WTC11 (cell line): Measurements from ENCODE around the gene SMYD3. TPM values are rescaled to one million over a fixed set of nuclear protein-coding genes. Genes with fewer than 3 reads are reported as not detected.
A peak's percentile ranks its signal among the peaks of the same experiment; 100 is the strongest.

ENCODE experiments used
- ATAC-seq: fragments of 200-7000 bp; cut with Tn5 transposase; 2 replicates; pipeline ENCODE4 v1.10.0; 2021; ENCODE audit warnings: mild to moderate bottlenecking, moderate library complexity
- CTCF ChIA-PET: fragments of 300-600 bp; sonication (Branson Sonifier 250); formaldehyde crosslinking; loops from one replicate; lab custom pipeline; 2021; ENCODE audit warnings: antibody characterized with exemption; lab: Charles Lee
- POLR2A ChIA-PET: fragments of 350-600 bp; sonication (Branson Sonifier 250); formaldehyde crosslinking; loops from one replicate; lab custom pipeline; 2021; ENCODE audit warnings: antibody characterized with exemption; lab: Charles Lee
- DNase-seq: peaks from one replicate; pipeline ENCODE4 v3.0.0; 2021; ENCODE audit warnings: low spot score
- H3K27ac Mint-ChIP-seq: 2 replicates; pipeline ENCODE4 v1.8.0; 2021; ENCODE audit warnings: mixed read lengths
- H3K27me3 Mint-ChIP-seq: 2 replicates; pipeline ENCODE4 v1.8.0; 2021; ENCODE audit warnings: low read depth, mild to moderate bottlenecking, moderate library complexity, mixed read lengths
- H3K36me3 Mint-ChIP-seq: 2 replicates; pipeline ENCODE4 v1.8.0; 2021; ENCODE audit warnings: mixed read lengths
- H3K4me1 Mint-ChIP-seq: 2 replicates; pipeline ENCODE4 v1.8.0; 2022; ENCODE audit warnings: mixed read lengths
- H3K4me3 Mint-ChIP-seq: 2 replicates; pipeline ENCODE4 v1.8.0; 2021; ENCODE audit warnings: mild to moderate bottlenecking, moderate library complexity, mixed read lengths
- H3K9me3 Mint-ChIP-seq: 2 replicates; pipeline ENCODE4 v1.8.0; 2021; ENCODE audit warnings: mixed read lengths
- EMX1 ChIP-seq: fragments of 250-450 bp; sonication (Bioruptor Pico); IDR thresholded peaks from 2 replicates; pipeline ENCODE4 v1.8.0; 2021; ENCODE audit warnings: mild to moderate bottlenecking
- ERG ChIP-seq: fragments of 250-450 bp; sonication (Bioruptor Pico); IDR thresholded peaks from 2 replicates; pipeline ENCODE4 v1.8.0; 2021; ENCODE audit warnings: mild to moderate bottlenecking
- GABPB1 ChIP-seq: sonication (generic); formaldehyde crosslinking; IDR thresholded peaks from 2 replicates; pipeline ENCODE4 v1.8.1; 2023; ENCODE audit warnings: mild to moderate bottlenecking, missing genetic modification reagents
- HMGA2 ChIP-seq: fragments of 250-450 bp; sonication (Bioruptor Pico); IDR thresholded peaks from 2 replicates; pipeline ENCODE4 v1.4.0; 2021; ENCODE audit warnings: mild to moderate bottlenecking, moderate library complexity
- IRF2 ChIP-seq: sonication (generic); formaldehyde crosslinking; IDR thresholded peaks from 2 replicates; pipeline ENCODE4 v1.8.0; 2022; ENCODE audit warnings: low read depth, missing genetic modification reagents, borderline replicate concordance
- KAT7 ChIP-seq: sonication (generic); formaldehyde crosslinking; IDR thresholded peaks from 2 replicates; pipeline ENCODE4 v1.8.1; 2023; ENCODE audit warnings: missing genetic modification reagents, mild to moderate bottlenecking, borderline replicate concordance
- SOX15 ChIP-seq: fragments of 250-450 bp; sonication (Bioruptor Pico); IDR thresholded peaks from 2 replicates; pipeline ENCODE4 v1.9.0; 2021; ENCODE audit warnings: mild to moderate bottlenecking
- ZBTB21 ChIP-seq: sonication (generic); formaldehyde crosslinking; IDR thresholded peaks from 2 replicates; pipeline ENCODE4 v1.8.1; 2023; ENCODE audit warnings: mild to moderate bottlenecking, missing genetic modification reagents, borderline replicate concordance
- ZNF138 ChIP-seq: sonication (generic); formaldehyde crosslinking; conservative IDR thresholded peaks from 2 replicates; pipeline ENCODE4 v1.8.1; 2022; ENCODE audit warnings: mild to moderate bottlenecking, moderate library complexity, missing genetic modification reagents
- ZNF281 ChIP-seq: sonication (generic); formaldehyde crosslinking; IDR thresholded peaks from 2 replicates; pipeline ENCODE4 v1.8.0; 2023; ENCODE audit warnings: mild to moderate bottlenecking, missing genetic modification reagents
- ZNF317 ChIP-seq: sonication (generic); formaldehyde crosslinking; IDR thresholded peaks from 2 replicates; pipeline ENCODE4 v1.8.1; 2023; ENCODE audit warnings: low read depth, mild to moderate bottlenecking, moderate library complexity, missing genetic modification reagents, borderline replicate concordance
- ZNF416 ChIP-seq: fragments of 250-450 bp; sonication (Bioruptor Pico); IDR thresholded peaks from 2 replicates; pipeline ENCODE4 v1.9.0; 2021; ENCODE audit warnings: mild to moderate bottlenecking, inconsistent platforms
- ZNF423 ChIP-seq: fragments of 250-450 bp; sonication (Bioruptor Pico); IDR thresholded peaks from 2 replicates; pipeline ENCODE4 v2.1.2; 2022; ENCODE audit warnings: mild to moderate bottlenecking, moderate library complexity
- ZNF671 ChIP-seq: fragments of 250-450 bp; sonication (Bioruptor Pico); IDR thresholded peaks from 2 replicates; pipeline ENCODE4 v1.8.0; 2021; ENCODE audit warnings: mild to moderate bottlenecking
- total RNA-seq: library from RNA; stranded (reverse); gene quantifications from 3 replicates; pipeline ENCODE4 v1.2.3, GENCODE V29; 2021
- TF ChIP-seq, protein P1 (sequence below): sonication (generic); formaldehyde crosslinking; IDR thresholded peaks from 2 replicates; pipeline ENCODE4 v1.8.1; 2022; ENCODE audit warnings: missing genetic modification reagents, borderline replicate concordance
- TF ChIP-seq, protein P2 (sequence below): sonication (generic); formaldehyde crosslinking; IDR thresholded peaks from 2 replicates; pipeline ENCODE4 v1.8.1; 2022; ENCODE audit warnings: mild to moderate bottlenecking, moderate library complexity, missing genetic modification reagents
- TF ChIP-seq, protein P3 (sequence below): sonication (generic); formaldehyde crosslinking; IDR thresholded peaks from 2 replicates; pipeline ENCODE4 v1.8.0; 2022; ENCODE audit warnings: mild to moderate bottlenecking, missing genetic modification reagents

Gene SMYD3
- total RNA-seq, 1 experiment from 2014 or later, result 21.4 TPM

- TF ChIP-seq IRF2 (CRISPR knock-in tag) (no peak), HMGA2 (CRISPR knock-in tag) (no peak)
- TF ChIP-seq, protein P1, sequence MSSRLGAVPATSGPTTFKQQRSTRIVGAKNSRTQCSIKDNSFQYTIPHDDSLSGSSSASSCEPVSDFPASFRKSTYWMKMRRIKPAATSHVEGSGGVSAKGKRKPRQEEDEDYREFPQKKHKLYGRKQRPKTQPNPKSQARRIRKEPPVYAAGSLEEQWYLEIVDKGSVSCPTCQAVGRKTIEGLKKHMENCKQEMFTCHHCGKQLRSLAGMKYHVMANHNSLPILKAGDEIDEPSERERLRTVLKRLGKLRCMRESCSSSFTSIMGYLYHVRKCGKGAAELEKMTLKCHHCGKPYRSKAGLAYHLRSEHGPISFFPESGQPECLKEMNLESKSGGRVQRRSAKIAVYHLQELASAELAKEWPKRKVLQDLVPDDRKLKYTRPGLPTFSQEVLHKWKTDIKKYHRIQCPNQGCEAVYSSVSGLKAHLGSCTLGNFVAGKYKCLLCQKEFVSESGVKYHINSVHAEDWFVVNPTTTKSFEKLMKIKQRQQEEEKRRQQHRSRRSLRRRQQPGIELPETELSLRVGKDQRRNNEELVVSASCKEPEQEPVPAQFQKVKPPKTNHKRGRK, result no peak
Measured at GRCh38 chr1:245983294-245983967, 523.6 kb downstream of the SMYD3 start (continued).

DNA sequence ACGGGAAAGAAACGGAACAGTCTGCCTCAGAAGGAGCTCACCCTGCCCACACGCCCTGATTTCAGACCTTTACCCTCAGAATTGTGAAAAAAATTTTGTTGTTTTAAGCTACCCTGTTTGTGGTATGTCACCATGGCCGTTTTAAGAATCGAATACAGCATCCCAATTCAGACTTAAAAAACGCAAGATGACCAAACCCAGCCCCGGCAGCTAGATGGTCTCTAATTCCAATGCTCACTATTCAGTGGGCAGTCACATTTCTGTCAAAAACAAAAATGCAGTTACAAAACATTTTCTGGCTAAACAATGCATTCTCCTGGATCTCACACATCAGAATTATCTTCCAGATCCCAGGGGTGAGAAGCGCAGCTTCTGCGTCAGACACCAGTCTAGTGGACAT is 527.5 kb downstream of the SMYD3 start:
- H3K4me3 Mint-ChIP-seq, result no peak overlapping the region
- TF ChIP-seq GABPB1 (CRISPR knock-in tag) (no peak), KAT7 (CRISPR knock-in tag) (no peak), ZNF138 (CRISPR knock-in tag) (no peak), EMX1 (CRISPR knock-in tag) (no peak)
- TF ChIP-seq, protein P2, sequence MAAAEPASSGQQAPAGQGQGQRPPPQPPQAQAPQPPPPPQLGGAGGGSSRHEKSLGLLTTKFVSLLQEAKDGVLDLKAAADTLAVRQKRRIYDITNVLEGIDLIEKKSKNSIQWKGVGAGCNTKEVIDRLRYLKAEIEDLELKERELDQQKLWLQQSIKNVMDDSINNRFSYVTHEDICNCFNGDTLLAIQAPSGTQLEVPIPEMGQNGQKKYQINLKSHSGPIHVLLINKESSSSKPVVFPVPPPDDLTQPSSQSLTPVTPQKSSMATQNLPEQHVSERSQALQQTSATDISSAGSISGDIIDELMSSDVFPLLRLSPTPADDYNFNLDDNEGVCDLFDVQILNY (CRISPR knock-in tag), result no peak
- H3K9me3 Mint-ChIP-seq, result no peaks in the 10 kb centered on the region
- ChIA-PET CTCF (interaction anchor here (0.9 kb wide), 1 partner anchor 91 kb away, joined by 5 read pairs; no protein-coding TSS in a partner anchor), POLR2A (no interaction called here)
- DNase-seq, result no peak
- H3K27ac Mint-ChIP-seq, result 0 out of 2 replicates have a peak overlapping the region, but pooled peaks have one; percentile 45
- no peaks in the 10 kb centered on the region; the same call in 1 of the 2 replicates for H3K36me3 Mint-ChIP-seq
- ATAC-seq, result no peak
- no peaks in the 10 kb centered on the region for H3K27me3 Mint-ChIP-seq
- no peaks in the 10 kb centered on the region for H3K4me1 Mint-ChIP-seq

- Mint-ChIP-seq H3K4me1 (no peaks in the 10 kb centered on the region), H3K9me3 (no peaks in the 10 kb centered on the region), H3K27ac (no peak overlapping the region), H3K36me3 (no peaks in the 10 kb centered on the region; the same call in 1 of the 2 replicates), H3K27me3 (no peaks in the 10 kb centered on the region), H3K4me3 (no peak overlapping the region)
- ChIA-PET POLR2A (no interaction called here), CTCF (interaction anchor here (0.9 kb wide), 1 partner anchor 90 kb away, joined by 5 read pairs; no protein-coding TSS in a partner anchor)
- ATAC-seq (no peak), DNase-seq (no peak)
- TF ChIP-seq ZNF416 (no peak), ERG (no peak), ZNF671 (CRISPR knock-in tag) (no peak), ZNF281 (CRISPR knock-in tag) (no peak), SOX15 (CRISPR knock-in tag) (no peak), ZNF423 (CRISPR knock-in tag) (no peak), ZBTB21 (CRISPR knock-in tag) (no peak), ZNF317 (CRISPR knock-in tag) (no peak)
- TF ChIP-seq, protein P3, sequence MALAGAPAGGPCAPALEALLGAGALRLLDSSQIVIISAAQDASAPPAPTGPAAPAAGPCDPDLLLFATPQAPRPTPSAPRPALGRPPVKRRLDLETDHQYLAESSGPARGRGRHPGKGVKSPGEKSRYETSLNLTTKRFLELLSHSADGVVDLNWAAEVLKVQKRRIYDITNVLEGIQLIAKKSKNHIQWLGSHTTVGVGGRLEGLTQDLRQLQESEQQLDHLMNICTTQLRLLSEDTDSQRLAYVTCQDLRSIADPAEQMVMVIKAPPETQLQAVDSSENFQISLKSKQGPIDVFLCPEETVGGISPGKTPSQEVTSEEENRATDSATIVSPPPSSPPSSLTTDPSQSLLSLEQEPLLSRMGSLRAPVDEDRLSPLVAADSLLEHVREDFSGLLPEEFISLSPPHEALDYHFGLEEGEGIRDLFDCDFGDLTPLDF (CRISPR knock-in tag), result no peak
Measured at GRCh38 chr1:245978915-245979314, 528.2 kb downstream of the SMYD3 start.
